Eye (tissue), 1 donor: ENCODE data around the gene TSPYL2.

ENCODE experiments used
- DNase-seq: peaks from one replicate; pipeline ENCODE4 v3.0.0-alpha.2; 2015

The TSPYL2 gene

DNA sequence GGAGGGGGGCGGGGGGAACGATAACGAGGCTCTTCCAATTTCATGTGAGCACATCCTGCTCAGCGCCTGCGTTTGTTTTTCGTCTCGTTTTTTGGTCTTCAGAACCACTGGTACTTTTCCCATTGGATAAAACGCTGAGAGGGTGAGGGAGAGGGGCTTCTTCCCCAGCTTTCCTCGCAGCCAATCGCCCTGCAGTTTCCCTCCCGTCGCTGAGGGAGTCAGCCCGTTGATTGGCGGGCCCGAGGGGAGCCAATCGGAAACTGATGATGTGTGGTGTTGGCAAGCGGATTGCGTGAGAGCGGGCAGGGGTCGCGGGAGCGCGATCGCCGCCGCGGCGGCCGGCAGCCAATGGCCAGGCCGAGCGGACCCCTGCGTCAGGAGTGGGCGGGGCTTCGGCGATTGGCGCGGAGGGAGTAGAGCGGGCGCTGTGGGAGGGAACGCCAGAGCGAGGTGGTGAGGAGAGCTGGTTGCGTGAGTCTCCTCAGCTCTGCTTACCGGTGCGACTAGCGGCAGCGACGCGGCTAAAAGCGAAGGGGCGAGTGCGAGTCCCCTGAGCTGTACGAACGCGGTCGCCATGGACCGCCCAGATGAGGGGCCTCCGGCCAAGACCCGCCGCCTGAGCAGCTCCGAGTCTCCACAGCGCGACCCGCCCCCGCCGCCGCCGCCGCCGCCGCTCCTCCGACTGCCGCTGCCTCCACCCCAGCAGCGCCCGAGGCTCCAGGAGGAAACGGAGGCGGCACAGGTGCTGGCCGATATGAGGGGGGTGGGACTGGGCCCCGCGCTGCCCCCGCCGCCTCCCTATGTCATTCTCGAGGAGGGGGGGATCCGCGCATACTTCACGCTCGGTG lies at the start of gene TSPYL2:
Gene TSPYL2, plus strand, starts transcription at position 443 of the 848 bp plus-strand sequence. Its CDS starts 132 bp downstream, at position 575.
- peak; percentile 96 for DNase-seq

- no peak for DNase-seq
These were observed 46.0 kb upstream of the TSPYL2 start for GRCh38 chrX:53036149-53036548.

DNA sequence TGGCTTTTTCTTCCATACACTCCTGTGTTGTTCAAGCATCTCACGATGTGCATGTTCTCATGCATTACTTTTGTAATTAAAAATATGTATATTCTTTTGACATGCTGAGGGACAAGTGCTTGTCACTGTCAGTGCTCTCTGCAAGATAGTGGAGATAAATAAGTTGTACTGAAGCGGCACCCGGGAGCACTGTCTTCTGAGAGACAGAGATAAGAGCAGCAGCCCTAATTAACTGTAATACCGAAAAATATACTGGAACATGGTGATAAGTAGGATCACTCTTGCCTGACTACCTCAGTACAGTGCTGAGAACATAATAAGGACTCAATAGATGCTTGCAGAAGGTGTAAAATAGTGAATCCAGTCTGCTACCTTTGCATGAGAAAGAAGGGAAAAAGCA lies 42.9 kb upstream of the TSPYL2 start:
- no peak for DNase-seq

DNA sequence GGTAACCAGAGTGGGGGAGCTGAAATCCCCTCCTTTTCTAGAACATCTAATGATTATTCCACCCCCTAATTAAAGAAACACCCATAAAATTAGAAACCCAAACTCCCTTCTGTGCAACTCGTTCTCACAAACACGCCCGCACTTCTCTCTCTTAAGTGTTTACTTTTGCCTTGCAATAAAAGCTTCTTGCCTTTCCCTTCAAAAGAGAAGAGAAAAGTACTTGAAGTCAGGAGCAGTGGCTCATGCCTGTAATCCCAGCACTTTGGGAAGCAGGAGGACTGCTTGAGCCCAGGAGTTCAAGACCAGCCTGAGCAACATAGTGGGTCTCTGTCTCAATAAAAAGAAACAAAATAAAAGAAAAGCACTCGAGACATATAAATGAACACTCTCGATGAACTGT lies 37.2 kb upstream of the TSPYL2 start:
- DNase-seq, result no peak

DNA sequence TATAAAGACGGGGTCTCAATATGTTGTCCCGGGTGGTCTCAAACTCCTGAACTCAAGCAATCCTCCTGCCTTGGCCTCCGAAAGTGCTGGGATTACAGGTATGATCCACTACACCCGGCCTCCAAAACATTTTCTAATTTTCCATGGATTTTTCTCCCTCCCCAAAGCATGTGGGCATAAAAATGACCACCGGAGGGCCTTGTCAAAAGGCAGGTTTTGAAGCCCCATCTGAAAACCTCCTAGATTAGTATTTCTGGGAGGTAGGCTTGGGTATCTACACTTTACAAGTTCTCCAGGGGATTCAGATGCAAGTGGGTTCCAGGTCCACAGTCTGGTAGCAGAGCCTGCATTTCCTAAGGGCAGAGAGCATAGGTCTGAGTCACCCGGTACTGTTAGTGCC lies 34.9 kb upstream of the TSPYL2 start:
- DNase-seq, result peak; percentile 11

DNA sequence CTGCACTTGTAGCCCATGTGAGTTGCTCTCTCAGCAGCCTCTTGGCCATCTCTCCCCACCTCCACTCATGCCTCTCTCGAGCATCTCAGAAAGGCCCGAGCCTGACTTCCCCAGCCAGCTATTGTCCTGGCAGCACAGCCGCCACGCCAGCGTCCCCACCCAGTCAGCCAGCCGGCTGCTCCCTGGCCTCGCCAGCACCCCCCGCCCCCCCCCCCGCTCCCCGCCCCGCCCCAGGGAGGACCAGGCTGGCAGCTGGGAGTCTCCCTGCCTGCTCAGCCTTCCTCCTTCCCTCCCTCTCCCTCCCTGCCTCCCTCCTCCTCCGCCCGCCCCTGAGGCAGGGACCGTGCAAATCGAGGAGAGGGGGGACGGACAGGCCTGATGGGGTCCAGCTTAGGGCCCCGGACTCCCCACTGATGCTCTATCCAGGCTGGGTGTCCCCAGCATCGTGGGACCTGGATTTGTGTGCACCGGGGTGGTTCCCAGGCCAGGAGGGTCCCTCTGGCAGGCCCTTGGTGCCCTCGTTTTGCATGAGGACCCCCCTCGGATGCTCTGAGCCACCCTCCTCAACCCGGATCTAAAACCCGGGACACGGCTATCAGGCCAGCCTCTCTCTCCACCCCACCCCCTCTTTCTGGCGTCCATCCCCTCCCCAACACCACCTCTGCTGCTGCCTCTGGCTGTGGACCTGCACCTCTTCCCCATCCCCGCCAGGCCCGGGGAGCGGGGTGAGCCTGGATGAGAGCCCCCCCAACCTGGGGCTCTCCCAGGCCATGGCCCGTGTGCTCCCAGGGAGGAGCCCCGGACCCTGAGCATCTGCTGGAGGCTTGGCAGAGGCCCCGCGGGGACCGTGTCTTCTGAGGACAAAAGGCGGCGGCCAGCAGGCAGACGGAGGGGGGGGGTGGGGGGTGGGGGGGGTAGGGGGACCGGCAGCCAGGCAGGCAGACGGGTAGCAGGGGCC lies 33.7 kb upstream of the TSPYL2 start, which contains the start of gene GPR173:
Gene GPR173, plus strand, starts transcription at position 621 of the 958 bp plus-strand sequence. CDS start 27,833 bp downstream, outside the sequence.
- peak; percentile 90 for DNase-seq

DNA sequence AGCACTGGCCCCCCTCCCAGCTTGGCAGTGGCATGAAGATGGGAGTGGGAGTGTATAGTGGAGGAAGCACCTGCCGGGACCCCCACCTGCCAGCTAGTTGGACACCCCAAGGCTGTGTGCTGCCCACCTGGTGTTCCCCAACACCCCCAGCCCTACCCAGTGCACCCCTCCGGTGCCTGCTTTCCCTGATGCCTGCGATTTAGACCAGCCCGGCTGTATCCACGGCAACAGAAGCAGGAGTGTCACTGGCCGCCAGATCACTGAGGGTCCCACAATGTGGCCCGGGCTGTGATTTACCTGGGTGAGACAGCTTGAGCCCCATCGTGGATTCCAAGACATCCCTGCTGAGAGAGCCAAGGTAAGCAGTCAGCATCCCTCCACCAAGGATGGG lies 33.0 kb upstream of the TSPYL2 start:
- peak; percentile 7 for DNase-seq

- no peak for DNase-seq
These were observed 31.3 kb upstream of the TSPYL2 start for GRCh38 chrX:53050841-53051240.

DNA sequence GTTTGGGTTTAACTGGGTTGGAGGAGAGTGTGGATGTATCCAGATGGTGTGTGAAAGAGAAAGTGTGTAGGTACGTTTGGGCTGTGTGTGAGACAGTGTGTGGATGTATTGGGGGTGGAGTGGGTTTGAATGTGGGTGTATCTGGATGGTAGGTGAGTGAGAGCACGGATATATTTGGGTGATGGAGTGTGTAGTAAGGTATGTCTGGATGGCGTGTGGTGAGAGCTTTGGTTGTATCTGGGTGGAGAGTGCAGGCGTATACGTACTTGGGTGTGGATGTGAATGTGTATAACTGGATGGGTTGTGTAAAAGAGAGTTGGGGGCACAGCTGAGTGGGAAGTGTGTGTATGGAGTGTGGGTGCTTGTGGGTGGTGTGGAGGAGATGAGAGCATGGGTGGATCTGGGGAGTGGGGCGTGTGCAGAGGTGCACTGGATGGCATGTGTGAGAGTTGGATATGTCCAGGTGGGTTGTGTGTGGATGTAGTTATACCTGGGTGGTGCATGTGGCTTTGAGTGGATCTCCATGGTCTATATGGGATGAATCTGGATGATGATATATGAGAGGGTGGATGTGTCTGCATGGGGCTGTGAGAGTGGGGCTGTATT lies 26.8 kb upstream of the TSPYL2 start:
- DNase-seq, result no peak

DNA sequence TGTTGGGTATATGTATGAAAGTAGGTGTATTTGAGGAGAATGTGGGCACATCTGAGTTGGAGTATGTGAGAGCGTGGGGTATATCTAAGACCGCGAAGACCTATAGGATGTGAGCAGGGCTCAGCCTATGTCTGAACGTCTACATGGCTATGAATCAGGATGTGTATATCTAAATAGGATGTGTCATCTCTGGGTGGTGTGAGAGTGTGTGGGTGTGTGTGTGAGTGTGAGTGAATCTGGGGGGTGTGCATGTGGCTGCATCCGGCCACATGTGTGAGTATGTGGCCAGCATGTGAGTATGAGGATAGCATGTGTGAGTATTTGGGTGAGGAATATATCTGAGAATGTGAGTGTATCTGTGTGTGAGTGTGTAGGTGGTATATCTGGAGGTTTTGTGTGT lies 25.9 kb upstream of the TSPYL2 start:
- no peak for DNase-seq

GRCh38 chrX:53065104-53065503 lies 17.1 kb upstream of the TSPYL2 start:
- DNase-seq, result no peak

DNA sequence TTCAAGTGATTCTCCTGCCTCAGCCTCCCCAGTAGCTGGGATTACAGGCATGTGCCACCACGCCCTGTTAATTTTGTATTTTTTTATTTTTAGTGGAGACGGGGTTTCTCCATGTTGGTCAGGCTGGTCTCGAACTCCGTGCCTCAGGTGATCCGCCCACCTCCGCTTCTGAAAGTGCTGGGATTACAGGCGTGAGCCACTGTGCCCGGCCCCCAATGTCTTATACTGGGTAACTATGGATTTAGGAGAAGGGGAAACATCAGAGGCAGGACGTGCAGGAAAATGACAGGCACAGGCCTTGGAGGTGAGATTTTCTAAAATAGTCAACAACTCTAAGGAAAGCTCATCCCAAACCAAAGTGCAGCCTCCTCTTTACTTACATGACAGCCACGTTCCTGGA lies 11.1 kb upstream of the TSPYL2 start:
- DNase-seq, result no peak

- DNase-seq, result peak; percentile 80
These were observed 10.4 kb upstream of the TSPYL2 start for GRCh38 chrX:53071604-53072417.

GRCh38 chrX:53072418-53073114 lies 9.6 kb upstream of the TSPYL2 start:
- DNase-seq, result peak; percentile 3

GRCh38 chrX:53073115-53073586 lies 9.0 kb upstream of the TSPYL2 start:
- peak; percentile 52 for DNase-seq

DNA sequence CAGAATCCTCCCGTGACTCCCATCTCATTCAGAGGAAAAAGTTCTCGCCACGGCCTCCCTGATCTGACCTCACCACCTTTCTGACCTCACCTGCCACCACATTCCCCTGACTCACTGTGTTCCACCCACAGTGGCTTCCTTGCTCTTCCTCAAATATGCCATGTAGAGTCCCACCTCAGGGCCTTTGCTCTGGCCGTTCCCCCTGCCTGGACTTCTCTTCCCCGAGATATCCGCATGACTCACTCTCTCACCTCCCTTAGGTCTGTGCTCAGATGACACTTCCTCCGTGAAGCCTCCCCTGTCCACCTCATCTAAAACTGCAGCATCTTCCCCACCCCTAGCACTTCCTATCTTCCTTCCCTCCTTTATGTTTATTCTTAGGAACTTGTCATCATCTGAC lies 7.2 kb upstream of the TSPYL2 start:
- peak; percentile 30 for DNase-seq

- no peak for DNase-seq
These were observed 5.5 kb upstream of the TSPYL2 start for GRCh38 chrX:53076671-53077070.

DNA sequence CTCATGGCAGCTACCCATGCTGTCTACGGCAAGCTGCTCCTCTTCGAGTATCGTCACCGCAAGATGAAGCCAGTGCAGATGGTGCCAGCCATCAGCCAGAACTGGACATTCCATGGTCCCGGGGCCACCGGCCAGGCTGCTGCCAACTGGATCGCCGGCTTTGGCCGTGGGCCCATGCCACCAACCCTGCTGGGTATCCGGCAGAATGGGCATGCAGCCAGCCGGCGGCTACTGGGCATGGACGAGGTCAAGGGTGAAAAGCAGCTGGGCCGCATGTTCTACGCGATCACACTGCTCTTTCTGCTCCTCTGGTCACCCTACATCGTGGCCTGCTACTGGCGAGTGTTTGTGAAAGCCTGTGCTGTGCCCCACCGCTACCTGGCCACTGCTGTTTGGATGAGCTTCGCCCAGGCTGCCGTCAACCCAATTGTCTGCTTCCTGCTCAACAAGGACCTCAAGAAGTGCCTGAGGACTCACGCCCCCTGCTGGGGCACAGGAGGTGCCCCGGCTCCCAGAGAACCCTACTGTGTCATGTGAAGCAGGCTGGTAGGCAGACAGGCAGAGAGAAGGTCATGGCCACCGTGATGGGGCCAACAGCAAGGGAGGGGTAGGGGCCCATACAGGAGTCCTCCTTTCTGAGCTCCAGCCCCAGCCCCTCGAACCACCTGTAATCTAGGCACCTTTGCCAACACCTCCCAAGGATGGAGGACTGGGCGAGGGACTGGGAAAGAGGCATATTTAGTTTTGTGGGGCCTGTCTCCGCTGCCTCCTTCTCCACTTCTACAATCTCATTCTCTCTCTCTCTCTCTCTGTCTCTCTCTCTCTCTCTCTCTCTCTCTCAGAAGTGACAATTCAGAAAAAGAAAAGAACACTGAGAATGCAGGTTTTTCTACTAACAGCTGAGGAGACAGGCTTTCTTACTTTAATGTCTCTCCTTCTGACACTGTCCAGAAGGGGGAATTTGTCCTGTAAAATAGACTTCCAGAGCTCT lies 4.7 kb upstream of the TSPYL2 start:
- DNase-seq, result no peak

DNA sequence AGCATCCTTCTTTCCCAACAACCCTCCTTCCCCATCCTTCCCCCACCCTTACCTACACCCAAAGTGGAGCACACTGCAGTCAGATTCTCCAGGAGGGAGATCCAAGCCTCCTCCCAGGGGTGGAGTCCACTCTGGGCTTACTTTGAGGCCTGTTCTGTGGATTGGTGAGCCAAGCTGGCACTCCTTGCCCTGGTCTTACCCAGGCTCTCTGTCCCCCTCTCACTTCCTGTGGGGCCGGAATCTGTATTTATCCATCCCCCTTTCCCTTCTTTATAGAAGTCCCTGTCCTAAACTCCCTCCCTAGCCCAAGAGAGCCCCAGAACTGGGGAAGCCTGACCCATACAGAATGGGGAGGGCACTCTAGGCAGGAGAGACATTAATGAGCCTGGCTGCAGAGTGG lies 3.2 kb upstream of the TSPYL2 start:
- DNase-seq, result no peak
